GM21390 (cell line): ENCODE data around the gene EXTL2.
"Not testable (repeated sequence)": the region's sequence is repeated elsewhere in the genome, so short reads cannot be mapped to it uniquely, and the experiment has no call there.

Experiments
- ATAC-seq: cut with Tn5 transposase; IDR thresholded peaks from one replicate; pipeline ENCODE4 v1.9.1; 2021; ENCODE audit not compliant: unreplicated experiment

EXTL2 gene

GRCh38 chr1:100860397-100860991 is 34.1 kb downstream of the EXTL2 start:
- ATAC-seq = no peak

- not testable (repeated sequence) for ATAC-seq
These were observed 39.5 kb downstream of the EXTL2 start for GRCh38 chr1:100855116-100855515.

- no peak for ATAC-seq
These were observed 41.7 kb downstream of the EXTL2 start for GRCh38 chr1:100852976-100853375.

GRCh38 chr1:100851726-100852125 is 42.9 kb downstream of the EXTL2 start:
- ATAC-seq = no peak

- ATAC-seq = no peak
These were observed 47.1 kb downstream of the EXTL2 start for GRCh38 chr1:100847361-100848082.

GRCh38 chr1:100843160-100843559 is 51.5 kb downstream of the EXTL2 start:
- not testable (repeated sequence) for ATAC-seq

- ATAC-seq = no peak
These were observed 58.5 kb downstream of the EXTL2 start for GRCh38 chr1:100835866-100836842.

- ATAC-seq = no peak
These were observed 59.6 kb downstream of the EXTL2 start for GRCh38 chr1:100834777-100835660.

GRCh38 chr1:100832694-100833428 is 61.8 kb downstream of the EXTL2 start:
- ATAC-seq = no peak

- not testable (repeated sequence) for ATAC-seq
These were observed 69.0 kb downstream of the EXTL2 start for GRCh38 chr1:100825666-100826065.
